Measurements from ENCODE around the gene TBC1D22A.
"Not testable (repeated sequence)": the region's sequence is repeated elsewhere in the genome, so short reads cannot be mapped to it uniquely, and the experiment has no call there.

Gene TBC1D22A

GRCh38 chr22:47130883-47131631, 368.6 kb downstream of the TBC1D22A start:
- no peak for DNase-seq (ENCODE audit: low read depth in 1 of 2, low spot score in 1 of 2)

DNA sequence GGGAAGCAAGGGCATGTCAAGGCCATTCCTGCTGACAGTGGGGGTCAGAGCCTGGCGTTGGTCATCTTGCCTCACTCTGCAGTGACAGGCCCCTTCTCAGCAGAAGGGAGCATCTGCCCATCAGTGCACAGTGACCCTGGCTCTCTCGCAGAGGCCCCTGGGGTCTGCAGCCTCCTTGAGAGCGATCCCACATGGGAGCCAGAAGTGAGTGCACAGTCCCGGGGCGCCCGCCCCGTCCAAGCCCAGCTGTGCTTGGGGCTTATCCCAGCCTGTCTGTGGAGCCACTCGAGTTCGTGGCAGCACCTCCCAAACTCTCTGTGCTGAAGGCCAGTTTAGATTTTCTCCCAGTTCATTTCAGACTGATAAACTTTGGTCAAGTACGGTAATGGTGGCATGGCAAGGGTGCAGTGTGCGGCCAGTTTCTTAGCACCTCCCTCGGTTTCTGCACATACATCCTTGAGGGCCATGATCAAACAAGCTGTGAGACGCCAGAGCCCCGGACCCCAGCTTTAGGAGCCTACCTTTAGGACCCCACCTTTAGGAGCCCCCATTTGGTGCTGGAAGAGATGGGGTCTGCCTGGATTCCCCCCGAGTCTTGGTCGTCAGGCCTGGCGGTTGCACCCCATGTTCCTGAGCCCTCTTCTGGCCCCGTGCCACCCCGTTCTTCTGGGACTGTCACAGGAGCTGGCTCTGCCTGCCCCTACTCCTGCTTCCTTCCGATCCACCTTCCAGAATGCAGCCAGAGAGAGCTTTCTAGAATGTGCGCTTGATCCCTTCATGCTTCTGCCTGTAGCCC, 369.4 kb downstream of the TBC1D22A start:
- DNase-seq (ENCODE audit: low read depth in 1 of 2, low spot score in 1 of 2) = no peak

- no peak for DNase-seq (ENCODE audit: low read depth in 1 of 2, low spot score in 1 of 2)
Measured at GRCh38 chr22:47132428-47132825, 370.0 kb downstream of the TBC1D22A start.

DNA sequence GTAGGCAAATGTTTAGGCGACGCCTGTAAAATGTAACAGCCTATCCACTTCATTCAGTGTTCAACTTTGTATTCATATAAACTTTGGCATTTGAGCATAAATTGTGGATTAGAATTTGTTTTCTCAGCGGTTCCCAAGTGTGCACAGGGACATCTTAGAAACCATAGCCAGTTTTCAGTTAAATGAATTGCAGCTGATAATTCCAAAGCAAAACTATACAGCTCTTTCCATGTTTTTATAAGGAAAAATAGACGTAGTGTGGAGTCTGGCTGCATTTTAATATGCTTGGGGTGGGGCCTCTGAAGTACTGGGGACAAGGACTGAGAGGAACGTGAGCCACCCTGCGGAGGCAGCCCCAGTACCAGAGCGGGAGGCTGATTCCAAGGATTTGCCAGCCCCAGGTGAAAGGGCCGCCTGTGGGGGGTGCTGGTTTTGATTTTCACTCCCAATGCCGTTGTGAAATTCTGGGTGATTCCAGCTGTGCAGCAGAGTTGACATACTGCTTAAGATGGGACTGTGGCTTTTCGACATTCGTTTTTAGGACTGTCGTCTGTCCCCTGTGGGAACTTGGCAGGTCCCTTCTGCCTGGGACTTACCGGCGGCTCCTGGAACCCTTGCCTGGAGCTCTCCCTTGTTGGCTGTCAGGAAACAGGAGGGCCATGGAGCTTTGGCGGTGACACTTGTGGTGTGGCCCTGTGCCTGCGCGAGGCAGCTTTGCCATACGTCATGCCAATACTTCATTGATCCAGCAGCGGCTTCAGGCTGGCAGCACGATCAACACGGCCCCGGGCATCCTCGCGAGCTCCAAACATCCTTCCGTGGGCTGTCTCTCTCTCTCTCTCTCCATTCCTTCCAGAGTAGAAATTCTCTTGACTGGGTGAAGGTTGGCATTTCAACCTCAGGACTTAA, 370.9 kb downstream of the TBC1D22A start:
- no peak for DNase-seq (ENCODE audit: low read depth in 1 of 2, low spot score in 1 of 2)

DNA sequence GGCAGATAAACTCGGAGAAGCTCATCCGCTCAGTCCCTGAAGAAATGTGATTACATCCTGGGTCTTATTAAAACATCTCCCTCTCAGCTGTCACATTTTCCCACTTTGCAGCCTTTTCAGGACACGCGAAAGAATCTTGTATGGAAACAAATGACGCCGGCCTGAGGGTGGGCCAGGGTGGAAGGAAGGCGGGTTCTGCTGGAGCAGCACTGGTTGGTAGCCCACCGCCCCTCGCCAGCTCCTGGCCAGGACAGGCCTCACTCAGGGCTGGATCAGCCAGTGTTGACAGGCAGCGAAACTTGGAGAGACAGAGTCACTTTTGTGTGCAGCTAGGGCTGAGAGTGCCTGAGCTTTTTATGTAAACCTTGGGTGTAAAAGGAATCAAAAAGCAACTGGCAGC, 371.8 kb downstream of the TBC1D22A start:
- DNase-seq (ENCODE audit: low read depth in 1 of 2, low spot score in 1 of 2) = no peak

DNA sequence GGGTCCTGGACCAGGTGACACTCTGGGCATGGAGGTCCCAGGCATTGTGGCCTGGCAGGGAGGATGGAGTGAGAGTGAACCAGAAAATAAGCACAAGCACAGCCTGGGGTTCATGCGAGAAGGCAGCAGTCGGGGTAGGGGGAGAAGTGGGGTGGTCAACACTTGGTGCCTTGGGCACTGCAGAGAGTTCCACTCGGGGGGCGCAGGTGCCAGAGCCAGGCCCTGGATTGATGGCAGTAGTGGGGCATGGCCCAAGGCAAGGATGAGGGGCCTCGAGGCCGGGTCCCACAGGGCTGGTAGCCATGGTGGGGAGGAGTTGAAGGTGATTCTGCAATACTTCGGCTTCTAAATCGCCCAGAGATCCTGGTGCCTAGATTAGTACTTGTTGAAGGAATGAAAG, 372.9 kb downstream of the TBC1D22A start:
- no peak for DNase-seq (ENCODE audit: low read depth in 1 of 2, low spot score in 1 of 2)

- DNase-seq (ENCODE audit: low read depth in 1 of 2, low spot score in 1 of 2) = no peak
Measured at GRCh38 chr22:47136050-47136449, 373.6 kb downstream of the TBC1D22A start.

GRCh38 chr22:47136671-47137070, 374.2 kb downstream of the TBC1D22A start:
- DNase-seq (ENCODE audit: low read depth in 1 of 2, low spot score in 1 of 2) = no peak

GRCh38 chr22:47139013-47139789, 376.8 kb downstream of the TBC1D22A start:
- DNase-seq (ENCODE audit: low read depth in 1 of 2, low spot score in 1 of 2) = no peak

- DNase-seq (ENCODE audit: low read depth in 1 of 2, low spot score in 1 of 2) = no peak
Measured at GRCh38 chr22:47139790-47140119, 377.3 kb downstream of the TBC1D22A start.

GRCh38 chr22:47140975-47141374, 378.5 kb downstream of the TBC1D22A start:
- not testable (repeated sequence) for DNase-seq (ENCODE audit: low read depth in 1 of 2, low spot score in 1 of 2)

GRCh38 chr22:47142427-47143046, 380.1 kb downstream of the TBC1D22A start:
- no peak for DNase-seq (ENCODE audit: low read depth in 1 of 2, low spot score in 1 of 2)

DNA sequence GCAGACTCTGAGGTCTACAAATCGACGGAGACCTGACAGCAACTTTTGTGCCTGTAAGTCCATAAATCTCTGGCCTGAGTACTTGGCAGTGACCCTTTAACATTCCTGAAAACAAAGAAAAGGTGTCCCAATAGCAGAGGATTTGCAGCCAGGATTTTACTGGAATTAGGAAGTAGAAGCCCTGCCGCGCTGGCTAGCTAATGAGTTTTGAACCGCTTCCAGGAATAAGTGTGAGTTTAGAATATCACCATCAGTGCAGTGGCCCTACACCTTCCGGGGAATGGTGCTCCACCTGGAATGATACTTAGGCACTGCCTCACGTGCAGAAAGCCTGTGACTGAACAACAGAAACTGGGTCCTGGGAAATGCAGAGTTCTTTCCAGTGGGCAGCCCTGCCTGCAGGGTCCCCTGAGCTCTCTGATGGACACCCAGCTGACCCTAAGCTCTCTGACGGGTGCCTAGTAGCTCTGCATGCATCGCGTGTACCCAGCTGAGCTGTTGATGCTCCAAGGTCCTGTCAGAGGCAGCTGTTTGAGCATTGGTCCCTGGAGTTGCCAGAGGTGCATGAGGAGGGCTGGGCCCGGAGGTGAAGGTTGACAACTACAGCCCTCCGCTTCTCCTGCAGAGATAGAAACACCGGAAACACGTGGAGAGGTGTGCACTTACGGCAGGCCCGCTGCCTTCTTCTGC, 380.9 kb downstream of the TBC1D22A start:
- DNase-seq (ENCODE audit: low read depth in 1 of 2, low spot score in 1 of 2) = no peak

- DNase-seq (ENCODE audit: low read depth in 1 of 2, low spot score in 1 of 2) = no peak
Measured at GRCh38 chr22:47144076-47144765, 381.8 kb downstream of the TBC1D22A start.

GRCh38 chr22:47144791-47145425, 382.5 kb downstream of the TBC1D22A start:
- DNase-seq (ENCODE audit: low read depth in 1 of 2, low spot score in 1 of 2) = no peak

DNA sequence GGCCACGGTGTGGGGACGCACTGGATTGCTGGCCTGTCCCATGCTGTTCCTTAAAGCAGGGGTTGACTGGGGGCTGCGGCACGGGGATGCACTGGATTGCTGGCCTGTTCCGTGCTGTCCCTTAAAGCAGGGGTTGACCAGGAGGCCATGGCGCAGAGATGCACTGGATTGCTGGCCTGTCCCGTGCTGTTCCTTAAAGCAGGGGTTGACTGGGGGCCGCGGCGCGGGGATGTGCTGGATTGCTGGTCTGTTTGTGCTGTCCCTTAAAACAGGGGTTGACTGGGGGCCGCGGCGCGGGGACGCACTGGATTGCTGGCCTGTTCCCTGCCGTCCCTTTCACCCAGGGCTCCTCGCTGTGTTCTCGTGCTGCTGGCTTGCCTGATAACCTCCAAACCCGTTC, 383.4 kb downstream of the TBC1D22A start:
- no peak for DNase-seq (ENCODE audit: low read depth in 1 of 2, low spot score in 1 of 2)

GRCh38 chr22:47146391-47146790, 383.9 kb downstream of the TBC1D22A start:
- no peak for DNase-seq (ENCODE audit: low read depth in 1 of 2, low spot score in 1 of 2)

GRCh38 chr22:47146941-47147340, 384.5 kb downstream of the TBC1D22A start:
- DNase-seq (ENCODE audit: low read depth in 1 of 2, low spot score in 1 of 2) = no peak

DNA sequence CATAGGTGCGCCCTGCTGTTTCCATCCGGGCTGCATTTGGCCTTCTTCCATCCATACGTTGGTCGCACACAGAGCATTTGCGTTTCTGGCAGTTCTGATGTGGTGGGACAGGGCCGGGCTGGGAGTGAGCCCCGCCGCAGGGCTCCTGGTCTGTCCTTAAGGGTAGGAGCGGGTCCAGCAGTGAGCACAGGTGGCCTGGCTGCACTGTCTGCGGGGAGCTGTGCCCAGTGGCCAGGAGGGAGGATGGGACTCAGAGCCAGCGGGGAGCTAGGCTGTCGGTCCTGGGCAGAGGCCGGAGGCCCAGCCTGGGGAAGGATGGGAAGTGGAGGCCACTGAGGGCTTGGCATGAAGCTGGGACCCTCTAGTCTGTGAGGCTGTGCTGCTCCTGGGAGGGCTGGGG, 385.1 kb downstream of the TBC1D22A start:
- DNase-seq (ENCODE audit: low read depth in 1 of 2, low spot score in 1 of 2) = no peak
